K562 (cell line): ENCODE results near the gene NEURL1B. TPM values are rescaled to one million over a fixed set of nuclear protein-coding genes. Genes with fewer than 3 reads are reported as not detected.

ENCODE experiments used
- ATAC-seq: fragments of 200-7000 bp; cut with Tn5 transposase; 3 replicates; pipeline ENCODE4 v1.9.1; 2020; ENCODE audit warnings: moderate library complexity
- BruUV-seq: library from RNA; stranded (reverse); fragments of 400-500 nt; replicated peaks from 2 replicates; lab custom pipeline; 2021; lab: Mats Ljungman, UMichigan
- CTCF ChIA-PET: fragments of 300-600 bp; formaldehyde crosslinking; extraction: SDS; loops from one replicate; lab custom pipeline; 2021; ENCODE audit warnings: low intra/inter-chr PET ratio; lab: Yijun Ruan, JAX
- POLR2A ChIA-PET: fragments of 300-600, 350-650 bp; sonication (Branson Sonifier 250); formaldehyde crosslinking; extraction: SDS; loops from one replicate; lab custom pipeline; 2021; ENCODE audit warnings: antibody characterized with exemption, inconsistent platforms; lab: Yijun Ruan, JAX
- DNase-seq, 4 experiments: peaks; one replicate each; pipeline versions ENCODE4 v3.0.0 to v3.0.0-alpha.2; 2011 to 2018; ENCODE audit warnings: low spot score in 3 of 4, mixed read lengths in 3 of 4; ENCODE audit errors: extremely low read depth in 1 of 4
- FAIRE-seq: peaks from 2 replicates; lab custom pipeline; 2011; peaks lifted over from hg19 to GRCh38; lab: Jason Lieb, UNC
- H2AFZ ChIP-seq: 2 replicates; pipeline ENCODE4 v1.6.0; 2011; ENCODE audit warnings: low read depth, low read length, control low read depth, inconsistent platforms
- H3K27ac ChIP-seq: fragments of 200-600 bp; 3 replicates; pipeline ENCODE4 v1.8.0; 2011; ENCODE audit warnings: low read depth, mild to moderate bottlenecking, control low read depth, inconsistent platforms, low read length, moderate library complexity, mixed read lengths; ENCODE audit errors: extremely low read depth
- H3K27me3 ChIP-seq, 2 experiments: fragments of 300-600 bp in 1 of 2; 2 replicates in 1 of 2; 3 replicates in 1 of 2; pipeline versions ENCODE4 v1.6.0 to v1.8.0; 2011; ENCODE audit warnings: inconsistent platforms in 2 of 2, low read length in 2 of 2, mild to moderate bottlenecking in 1 of 2, mixed read lengths in 1 of 2, moderate library complexity in 1 of 2; ENCODE audit not compliant: control insufficient read depth in 2 of 2, insufficient read depth in 2 of 2
- H3K36me3 ChIP-seq: fragments of 300-600 bp; 3 replicates; pipeline ENCODE4 v1.8.0; 2011; ENCODE audit warnings: mild to moderate bottlenecking, low read length, inconsistent platforms; ENCODE audit not compliant: control insufficient read depth, insufficient read depth
- H3K4me1 ChIP-seq, 2 experiments: fragments of 200-600 bp in 1 of 2; replicated peaks in 1 of 2; 2 replicates in 1 of 2; 3 replicates in 1 of 2; pipeline versions ENCODE4 v1.5.1 to v1.8.0; 2011; ENCODE audit warnings: inconsistent platforms in 2 of 2, low read length in 2 of 2, mild to moderate bottlenecking in 1 of 2, mixed read lengths in 1 of 2, moderate library complexity in 1 of 2; ENCODE audit not compliant: control insufficient read depth in 2 of 2, insufficient read depth in 2 of 2
- H3K4me2 ChIP-seq: 2 replicates; pipeline ENCODE4 v1.6.1; 2011; ENCODE audit warnings: low read length, control low read depth, inconsistent platforms, mixed read lengths; ENCODE audit not compliant: insufficient read depth
- H3K4me3 ChIP-seq: fragments of 200-600 bp; sonication (generic), shearing (Covaris generic); 2 replicates; pipeline ENCODE4 v1.5.1; 2016; ENCODE audit warnings: control low read depth, inconsistent platforms
- H3K79me2 ChIP-seq: fragments of 200-600 bp; 3 replicates; pipeline ENCODE4 v1.8.0; 2011; ENCODE audit warnings: low read length, inconsistent platforms; ENCODE audit not compliant: control insufficient read depth, insufficient read depth
- H3K9ac ChIP-seq, 2 experiments: 2 replicates each; pipeline versions ENCODE4 v1.6.0 to v1.6.1; 2011; ENCODE audit warnings: low read depth in 2 of 2, low read length in 2 of 2, control low read depth in 1 of 2, inconsistent platforms in 1 of 2, mild to moderate bottlenecking in 1 of 2, mixed read lengths in 1 of 2; ENCODE audit not compliant: insufficient read depth in 1 of 2
- H3K9me1 ChIP-seq: one replicate; pipeline ENCODE4 v1.6.0; 2011; ENCODE audit warnings: inconsistent platforms, mild to moderate bottlenecking, low read length, moderate library complexity; ENCODE audit not compliant: control insufficient read depth, insufficient read depth
- H3K9me3 ChIP-seq: replicated peaks from 2 replicates; pipeline ENCODE4 v1.5.1; 2011; ENCODE audit warnings: low read depth, low read length, inconsistent platforms; ENCODE audit not compliant: control insufficient read depth, insufficient read depth
- H4K20me1 ChIP-seq: replicated peaks from 2 replicates; pipeline ENCODE4 v1.6.1; 2011; ENCODE audit warnings: low read length, inconsistent platforms, mixed read lengths; ENCODE audit not compliant: control insufficient read depth, insufficient read depth
- ARNT ChIP-seq, 2 experiments: fragments of 450-650 bp; IDR thresholded peaks; 2 replicates each; pipeline ENCODE4 v1.6.1; 2016; ENCODE audit warnings: mild to moderate bottlenecking in 1 of 2
- CBX2 ChIP-seq: fragments of 200-600 bp; sonication (generic); IDR thresholded peaks from one replicate; pipeline ENCODE4 v1.6.1; 2012; ENCODE audit warnings: mild to moderate bottlenecking, low read length, inconsistent platforms; ENCODE audit not compliant: insufficient read depth, poor library complexity, severe bottlenecking
- CREB3 ChIP-seq: fragments of 450-650 bp; conservative IDR thresholded peaks from 2 replicates; pipeline ENCODE4 v1.6.1; 2016; ENCODE audit warnings: missing genetic modification characterization, low read depth, mild to moderate bottlenecking, missing compliant biosample characterization, moderate library complexity
- HDAC6 ChIP-seq: IDR thresholded peaks from 2 replicates; pipeline ENCODE4 v1.6.1; 2012; ENCODE audit warnings: low read depth, mild to moderate bottlenecking, control low read depth, inconsistent platforms, low read length, moderate library complexity
- HSF4 ChIP-seq: fragments of 250-450 bp; sonication (Bioruptor Pico); IDR thresholded peaks from 2 replicates; pipeline ENCODE4 v2.1.2; 2022; ENCODE audit warnings: mild to moderate bottlenecking, moderate library complexity, borderline replicate concordance
- NCOA4 ChIP-seq: fragments of 450-650 bp; IDR thresholded peaks from 2 replicates; pipeline ENCODE4 v1.6.1; 2018; ENCODE audit warnings: mild to moderate bottlenecking; ENCODE audit not compliant: partially characterized antibody
- ZNF707 ChIP-seq: fragments of 250-450 bp; sonication (Bioruptor Pico); conservative IDR thresholded peaks from 2 replicates; pipeline ENCODE4 v1.8.0; 2022; ENCODE audit warnings: inconsistent platforms, mild to moderate bottlenecking, moderate library complexity
- WGBS: fragments of 100-300 bp; shearing (Covaris generic); methylation state at CpG from one replicate; pipeline ENCODE4 v1.1.6; 2016; ENCODE audit warnings: low coverage, mixed read lengths; ENCODE audit not compliant: insufficient coverage; ENCODE audit errors: missing lambda C conversion rate; 5-methylcytosine and 5-hydroxymethylcytosine counted together
- in situ Hi-C: fragments of 300-500 bp; cut with MboI; formaldehyde crosslinking; loops from 4 replicates; pipeline ENCODE4 v1.15.0; 2018; ENCODE audit warnings: inconsistent platforms, mixed read lengths
- intact Hi-C: fragments of 100-400 bp; cut with micrococcal nuclease; formaldehyde crosslinking; loops from 2 replicates; pipeline ENCODE4 v1.14.2; 2022
- polyA plus RNA-seq, 8 experiments: library from polyadenylated mRNA; depleted of rRNA in 4 of 8; stranded (reverse) in 5 of 8; unstranded in 3 of 8; fragments of >200 nt; fragmentation: Nextera tagmentation in 2 of 8; fragmentation: Illumina TruSeq in 1 of 8; extraction: Ambion mirVana in 2 of 8; extraction: Trizol in 1 of 8; gene quantifications; 2 replicates each; pipeline versions ENCODE4 v1.2.1 to v1.2.3, GENCODE V29; 2011 to 2014; ENCODE audit warnings: inconsistent platforms in 1 of 8, missing spikeins in 1 of 8
- total RNA-seq, 7 experiments: library from RNA; depleted of rRNA in 6 of 7; stranded (reverse); fragments of >200 nt in 6 of 7; fragmentation: Illumina TruSeq in 2 of 7; extraction: Trizol in 2 of 7; gene quantifications; 2 replicates each; pipeline versions ENCODE4 v1.2.1 to v1.2.3, GENCODE V29; 2011 to 2021; ENCODE audit warnings: low replicate concordance in 1 of 7

Gene NEURL1B
- total and polyA plus RNA-seq, 9 of the 15 experiments (the other 6 are each of a cell fraction or from before 2014, with no cell fraction given): 0.04 TPM; not detected in 8

- Histone ChIP-seq H3K27ac (no peak overlapping the region), H3K9me1 (no peaks in the 10 kb centered on the region), H3K4me2 (no peak overlapping the region), H4K20me1 (peaks cover 9% of the 10 kb centered on the region; the same call in 1 of the 2 replicates), H3K9ac (no peak overlapping the region), H2AFZ (no peak overlapping the region), H3K36me3 (no peaks in the 10 kb centered on the region), H3K4me3 (no peak overlapping the region), H3K4me1 (no peaks in the 10 kb centered on the region), H3K79me2 (no peaks in the 10 kb centered on the region), H3K9me3 (no peaks in the 10 kb centered on the region), H3K27me3 (peaks cover 15 to 34% of the 10 kb centered on the region in 2 experiments)
- in situ Hi-C loops (no loop called here), intact Hi-C loops (no loop called here)
- DNase-seq (no peak), ATAC-seq (no peak), FAIRE-seq (no peak)
- 1% methylated on average over 6 of the region's 6 CpGs for WGBS
- TF ChIP-seq HSF4 (CRISPR knock-in tag): no peak
- TF ChIP-seq HDAC6: no peak
- no peak for TF ChIP-seq NCOA4
- TF ChIP-seq ZNF707 (CRISPR knock-in tag): no peak
- TF ChIP-seq CREB3 (tag): no peak
- TF ChIP-seq CBX2: no peak
- no peak for TF ChIP-seq ARNT (IDR thresholded peaks at IDR 0.05)
- ChIA-PET POLR2A (no interaction called here), CTCF (no interaction called here)
- no TSS peak for BruUV-seq
These were observed 8.5 kb upstream of the NEURL1B start for GRCh38 chr5:172632346-172633092.
